ENCODE results near the gene FSHR.

- TF ChIP-seq E2F6 (IDR thresholded peaks at IDR 0.05), result no peak
- TF ChIP-seq CTCF (IDR thresholded peaks at IDR 0.05; ENCODE audit: control extremely low read depth in 1 of 3, insufficient read depth in 1 of 3, low read depth in 1 of 3, low read length in 3 of 3), result no peak
- no peak for TF ChIP-seq KDM1A (IDR thresholded peaks at IDR 0.05; ENCODE audit: borderline replicate concordance, low read length)
- no peak for TF ChIP-seq EZH2 (IDR thresholded peaks at IDR 0.05; ENCODE audit: low read depth, low read length, severe bottlenecking)
- TF ChIP-seq POLR2A (IDR thresholded peaks at IDR 0.05; ENCODE audit: control extremely low read depth in 1 of 2, low read depth in 2 of 2, low read length in 2 of 2), result no peak
- no peak for TF ChIP-seq MAX (IDR thresholded peaks at IDR 0.05)
Observed at GRCh38 chr2:48982887-48983435, 171.4 kb downstream of the FSHR start.
